Caco-2 (cell line): ENCODE data around the gene CRYGC. TPM values are rescaled to one million over a fixed set of nuclear protein-coding genes. Genes with fewer than 3 reads are reported as not detected.

Experiments used
- BruUV-seq: library from RNA; stranded (reverse); fragments of 400-500 nt; replicated peaks from 2 replicates; lab custom pipeline; 2021; lab: Mats Ljungman, UMichigan
- CTCF ChIA-PET: fragments of 300-600 bp; sonication (Branson Sonifier 250); formaldehyde crosslinking; loops from one replicate; lab custom pipeline; 2022; ENCODE audit warnings: antibody characterized with exemption; lab: Charles Lee
- POLR2A ChIA-PET: fragments of 300-600 bp; sonication (Branson Sonifier 250); formaldehyde crosslinking; loops from one replicate; lab custom pipeline; 2022; ENCODE audit warnings: antibody characterized with exemption; lab: Charles Lee
- DNase-seq, 2 experiments: peaks; one replicate each; pipeline versions ENCODE4 v3.0.0 to v3.0.0-alpha.2; 2020 to 2022
- H3K27me3 ChIP-seq: replicated peaks from 2 replicates; pipeline ENCODE4 v1.6.0; 2011; ENCODE audit warnings: low read length; ENCODE audit not compliant: control insufficient read depth, insufficient read depth
- H3K36me3 ChIP-seq: 2 replicates; pipeline ENCODE4 v1.5.1; 2011; ENCODE audit warnings: low read length; ENCODE audit not compliant: control insufficient read depth, insufficient read depth
- H3K4me1 ChIP-seq: fragments of 250-450 bp; sonication (Bioruptor Pico); 2 replicates; pipeline ENCODE4 v1.5.1; 2020; ENCODE audit warnings: mild to moderate bottlenecking
- H3K4me3 ChIP-seq: 2 replicates; pipeline ENCODE4 v1.5.1; 2011; ENCODE audit warnings: low read depth, mild to moderate bottlenecking, control low read depth, low read length
- H3K9me3 ChIP-seq: fragments of 250-450 bp; sonication (Bioruptor Pico); 2 replicates; pipeline ENCODE4 v1.5.1; 2020; ENCODE audit warnings: mild to moderate bottlenecking, moderate library complexity
- H3K27ac Mint-ChIP-seq: one replicate; pipeline ENCODE4 v1.8.0; 2022; ENCODE audit warnings: mixed read lengths; ENCODE audit not compliant: unreplicated experiment
- H3K27me3 Mint-ChIP-seq: one replicate; pipeline ENCODE4 v1.8.0; 2022; ENCODE audit warnings: mixed read lengths; ENCODE audit not compliant: insufficient read depth, unreplicated experiment
- H3K36me3 Mint-ChIP-seq: one replicate; pipeline ENCODE4 v1.8.0; 2022; ENCODE audit warnings: mild to moderate bottlenecking, mixed read lengths; ENCODE audit not compliant: insufficient read depth, unreplicated experiment
- H3K4me1 Mint-ChIP-seq: one replicate; pipeline ENCODE4 v1.8.0; 2022; ENCODE audit warnings: low read depth, mixed read lengths; ENCODE audit not compliant: unreplicated experiment
- H3K4me3 Mint-ChIP-seq: one replicate; pipeline ENCODE4 v1.8.0; 2022; ENCODE audit warnings: mild to moderate bottlenecking, moderate library complexity, mixed read lengths; ENCODE audit not compliant: unreplicated experiment
- H3K9me3 Mint-ChIP-seq: one replicate; pipeline ENCODE4 v1.8.0; 2022; ENCODE audit warnings: mixed read lengths; ENCODE audit not compliant: unreplicated experiment
- CTCF ChIP-seq, 2 experiments: fragments of 200-600 bp in 1 of 2; IDR thresholded peaks; 1 replicate in 1 of 2; 2 replicates in 1 of 2; pipeline versions ENCODE4 v1.5.1 to v1.8.0; 2011 to 2022; ENCODE audit warnings: antibody characterized with exemption in 1 of 2, control low read depth in 1 of 2, inconsistent platforms in 1 of 2, low read depth in 1 of 2, low read length in 1 of 2, mild to moderate bottlenecking in 1 of 2, moderate library complexity in 1 of 2; ENCODE audit not compliant: insufficient read depth in 1 of 2, severe bottlenecking in 1 of 2, unreplicated experiment in 1 of 2
- intact Hi-C: fragments of 100-400 bp; cut with micrococcal nuclease; formaldehyde crosslinking; loops from one replicate; pipeline ENCODE4 v1.10.0; 2022; ENCODE audit not compliant: unreplicated experiment
- total RNA-seq: library from RNA; stranded (reverse); gene quantifications from 2 replicates; pipeline ENCODE4 v1.2.3, GENCODE V29; 2022

The CRYGC gene
- total RNA-seq, 1 experiment from 2014 or later = not detected

DNA sequence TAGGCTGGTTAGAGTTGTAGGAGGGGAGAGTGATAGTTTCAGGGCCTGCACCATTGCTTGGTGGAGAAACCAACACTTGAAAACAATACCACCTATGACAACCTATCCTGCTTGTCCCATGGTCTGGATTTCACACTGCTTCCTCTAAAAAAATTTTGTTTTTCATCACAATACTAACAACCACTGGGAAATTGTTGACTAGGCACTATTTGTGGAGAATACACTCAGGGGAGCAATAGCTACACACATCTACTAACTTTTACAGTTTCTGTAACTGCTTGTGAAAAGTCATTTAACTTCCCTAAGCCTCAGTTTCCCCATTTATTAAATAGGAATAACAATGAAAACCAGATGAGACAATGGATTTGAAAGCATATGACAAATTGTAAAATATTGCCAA lies 20.5 kb upstream of the CRYGC start:
- CTCF ChIA-PET = interaction anchor here (0.6 to 1.2 kb wide), 2 partner anchors 48 to 730 kb away, joined by 3 to 4 read pairs; no protein-coding TSS in a partner anchor
- no peaks in the 10 kb centered on the region for H3K4me1 ChIP-seq
- intact Hi-C loops = no loop called here
- no peak overlapping the region for H3K4me3 Mint-ChIP-seq
- POLR2A ChIA-PET = no interaction called here
- no TSS peak for BruUV-seq
- peaks cover 7% of the 10 kb centered on the region for H3K4me1 Mint-ChIP-seq
- no peak overlapping the region for H3K4me3 ChIP-seq
- no peaks in the 10 kb centered on the region for H3K27me3 ChIP-seq
- H3K36me3 ChIP-seq = no peaks in the 10 kb centered on the region
- H3K27me3 Mint-ChIP-seq = no peaks in the 10 kb centered on the region
- H3K9me3 ChIP-seq = no peaks in the 10 kb centered on the region
- no peak for TF ChIP-seq CTCF (IDR thresholded peaks at IDR 0.05; ENCODE audit: insufficient read depth in 1 of 2, low read depth in 1 of 2, low read length in 1 of 2, severe bottlenecking in 1 of 2, unreplicated experiment in 1 of 2)
- DNase-seq = no peak
- H3K36me3 Mint-ChIP-seq = no peaks in the 10 kb centered on the region
- H3K27ac Mint-ChIP-seq = no peak overlapping the region
- peaks cover 10% of the 10 kb centered on the region for H3K9me3 Mint-ChIP-seq

DNA sequence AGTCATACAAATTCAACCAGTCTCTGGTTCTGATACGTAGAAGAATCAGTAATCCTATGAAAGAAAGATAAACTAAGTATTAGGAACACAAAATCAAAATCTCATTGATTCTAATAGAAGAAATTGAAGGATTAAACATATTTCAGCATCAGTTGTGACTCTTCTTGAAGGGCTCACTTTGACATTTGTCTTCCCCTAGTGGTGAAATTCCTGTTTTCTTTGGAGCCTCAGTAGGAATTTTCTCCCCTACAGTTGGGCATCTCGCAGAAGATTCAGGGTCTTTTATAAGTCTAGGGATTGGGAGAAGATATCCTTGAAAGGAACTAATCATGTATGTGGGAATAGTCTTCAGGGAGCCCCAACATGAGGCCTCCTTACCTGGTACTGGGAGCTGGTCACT lies 19.2 kb upstream of the CRYGC start:
- no TSS peak for BruUV-seq
- ChIA-PET POLR2A (no interaction called here), CTCF (interaction anchor here (1.2 kb wide), 1 partner anchor 47 kb away, joined by 4 read pairs; no protein-coding TSS in a partner anchor)
- H3K4me1 ChIP-seq = no peaks in the 10 kb centered on the region
- no peak for DNase-seq
- TF ChIP-seq CTCF (IDR thresholded peaks at IDR 0.05; ENCODE audit: insufficient read depth in 1 of 2, low read depth in 1 of 2, low read length in 1 of 2, severe bottlenecking in 1 of 2, unreplicated experiment in 1 of 2) = peak; percentile 41 to 68
- Mint-ChIP-seq H3K9me3 (peaks cover 10% of the 10 kb centered on the region), H3K4me1 (peaks cover 7% of the 10 kb centered on the region), H3K27ac (no peak overlapping the region), H3K36me3 (no peaks in the 10 kb centered on the region), H3K4me3 (no peak overlapping the region), H3K27me3 (no peaks in the 10 kb centered on the region)
- no peaks in the 10 kb centered on the region for H3K9me3 ChIP-seq
- no peak overlapping the region for H3K4me3 ChIP-seq
- no peaks in the 10 kb centered on the region for H3K27me3 ChIP-seq
- H3K36me3 ChIP-seq = no peaks in the 10 kb centered on the region
- intact Hi-C loops = no loop called here

DNA sequence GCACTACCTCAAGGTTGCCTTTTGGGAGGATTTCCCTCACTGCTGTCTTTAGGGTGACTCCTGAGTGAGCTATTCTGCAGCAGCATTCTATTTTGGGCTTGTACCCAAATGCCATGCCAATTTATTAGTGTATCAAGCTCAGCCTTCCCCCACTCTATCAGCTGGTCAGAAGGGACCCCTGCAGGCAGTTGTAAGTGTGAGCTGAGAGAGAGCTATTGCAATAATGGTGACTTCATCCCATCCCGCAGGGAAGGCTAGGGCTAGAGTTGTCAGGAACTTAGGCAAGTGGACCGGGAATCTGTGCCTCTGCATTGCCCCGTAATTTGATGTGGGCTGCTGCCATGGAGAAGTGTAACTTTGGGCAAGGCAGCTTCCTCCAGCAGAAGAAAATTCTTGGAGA lies 18.1 kb upstream of the CRYGC start:
- Histone ChIP-seq H3K4me3 (no peak overlapping the region), H3K36me3 (no peaks in the 10 kb centered on the region), H3K9me3 (no peaks in the 10 kb centered on the region), H3K4me1 (peaks cover 5% of the 10 kb centered on the region), H3K27me3 (no peaks in the 10 kb centered on the region)
- no peaks in the 10 kb centered on the region for H3K27me3 Mint-ChIP-seq
- intact Hi-C loops = loop anchor here (1.0 kb wide), 1 partner anchor 45 kb away; no protein-coding TSS in a partner anchor
- peaks cover 10% of the 10 kb centered on the region for H3K9me3 Mint-ChIP-seq
- CTCF ChIA-PET = interaction anchor here (0.6 to 1.3 kb wide), 4 partner anchors 25 to 378 kb away, joined by 3 to 24 read pairs (median 4); partner anchors contain the start of genes FZD5 and IDH1
- H3K36me3 Mint-ChIP-seq = no peaks in the 10 kb centered on the region
- POLR2A ChIA-PET = no interaction called here
- DNase-seq = no peak
- H3K27ac Mint-ChIP-seq = no peak overlapping the region
- H3K4me3 Mint-ChIP-seq = no peak overlapping the region
- peaks cover 14% of the 10 kb centered on the region for H3K4me1 Mint-ChIP-seq
- BruUV-seq = no TSS peak
- TF ChIP-seq CTCF (IDR thresholded peaks at IDR 0.05; ENCODE audit: insufficient read depth in 1 of 2, low read depth in 1 of 2, low read length in 1 of 2, severe bottlenecking in 1 of 2, unreplicated experiment in 1 of 2) = peak in 1 of 2 experiments; percentile 0
